PC-3 (cell line): ENCODE measurements around the gene DNAJA3.

Experiments used
- CTCF ChIP-seq: fragments of 300-600 bp; sonication (generic); conservative IDR thresholded peaks from 2 replicates; pipeline ENCODE4 v1.5.1; 2017; ENCODE audit warnings: antibody characterized with exemption, low read depth, mild to moderate bottlenecking, low read length
- EZH2 ChIP-seq: fragments of 300-600 bp; sonication (generic); IDR thresholded peaks from one replicate; pipeline ENCODE4 v1.6.1; 2017; ENCODE audit warnings: antibody characterized with exemption, mild to moderate bottlenecking, low read length; ENCODE audit not compliant: unreplicated experiment
- EZH2phosphoT487 ChIP-seq: fragments of 300-600 bp; sonication (generic); IDR thresholded peaks from 2 replicates; pipeline ENCODE4 v1.6.1; 2018; ENCODE audit warnings: mild to moderate bottlenecking, antibody characterized with exemption, low read length, borderline replicate concordance

- TF ChIP-seq CTCF (no peak), EZH2 (no peak), EZH2phosphoT487 (no peak)
These were observed 35.1 kb upstream of the DNAJA3 start for GRCh38 chr16:4390266-4391260.
